ENCODE results near the gene RIC8B.

Gene RIC8B

DNA sequence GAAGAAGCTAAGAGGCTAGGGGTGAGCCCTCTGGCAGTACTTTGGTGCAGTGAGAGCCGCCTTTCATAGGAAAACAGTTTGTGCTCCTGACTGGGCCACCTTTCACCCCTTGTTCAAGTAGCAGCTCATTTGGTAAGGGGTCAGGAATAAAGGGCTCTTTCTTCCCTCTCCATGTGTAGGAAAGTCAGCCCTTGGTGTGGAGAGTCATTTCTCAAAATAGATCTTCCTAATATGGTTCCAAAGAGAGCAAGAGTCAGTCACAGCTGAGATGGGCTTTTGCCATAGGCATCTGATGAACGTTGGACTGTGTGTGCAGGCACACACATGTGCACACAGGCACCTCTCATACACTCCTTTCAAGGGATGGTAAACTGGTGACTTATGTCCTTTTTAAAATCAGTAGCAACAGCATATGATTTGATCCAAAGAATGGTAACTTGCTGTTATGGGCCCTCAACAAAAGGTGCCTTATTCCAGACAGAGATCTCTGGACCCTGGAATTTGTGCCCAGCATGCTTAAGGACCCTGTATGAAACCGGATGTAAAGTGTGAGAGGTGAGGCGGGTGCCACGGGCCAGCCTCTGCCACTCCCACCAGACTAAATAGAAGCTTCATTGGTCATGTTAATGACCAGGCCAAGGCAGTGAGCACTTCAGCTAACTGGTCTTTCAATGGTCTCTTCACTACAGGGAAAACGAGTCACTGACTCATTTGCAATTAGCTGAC is 16.7 kb upstream of the RIC8B start:
- no peak for DNase-seq (ENCODE audit: extremely low read depth in 1 of 2, low read depth in 1 of 2)

DNA sequence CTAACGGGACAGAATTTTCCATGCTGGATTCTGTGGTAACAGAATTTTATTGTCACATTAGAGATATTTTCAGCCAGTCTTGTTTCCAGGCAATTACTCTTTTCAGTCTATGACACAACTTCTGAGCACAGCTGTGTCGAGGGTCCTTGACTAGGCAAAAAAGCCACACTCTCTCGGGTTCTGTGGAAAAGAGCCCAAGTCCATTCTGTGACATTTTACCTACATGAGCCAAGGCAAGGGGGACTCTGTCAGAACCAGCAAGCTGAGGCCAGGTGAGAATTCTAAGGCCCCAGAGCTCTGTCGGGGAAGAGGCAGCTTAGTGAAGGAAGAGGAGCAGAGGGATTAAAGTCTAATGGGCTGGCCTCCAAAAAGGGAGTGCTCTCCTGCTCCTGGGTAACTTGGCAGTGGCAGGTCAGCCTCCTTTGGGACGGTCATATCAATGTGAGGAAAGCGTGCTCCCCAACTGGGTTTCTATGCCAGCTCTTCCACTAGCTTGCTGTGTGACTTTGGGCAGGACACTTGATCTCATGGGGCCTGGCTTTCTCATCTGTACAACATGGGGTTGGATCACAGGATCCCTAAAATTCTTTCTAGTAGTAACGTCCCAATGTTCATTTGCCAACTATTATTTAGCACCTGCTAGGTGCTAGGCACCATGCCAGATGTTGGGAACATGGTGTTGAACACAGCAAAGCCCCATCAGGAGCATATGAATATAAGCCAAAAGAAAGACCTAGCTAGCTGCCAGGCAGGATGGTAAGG is 16.0 kb upstream of the RIC8B start:
- DNase-seq (ENCODE audit: extremely low read depth in 1 of 2, low read depth in 1 of 2) = no peak

DNA sequence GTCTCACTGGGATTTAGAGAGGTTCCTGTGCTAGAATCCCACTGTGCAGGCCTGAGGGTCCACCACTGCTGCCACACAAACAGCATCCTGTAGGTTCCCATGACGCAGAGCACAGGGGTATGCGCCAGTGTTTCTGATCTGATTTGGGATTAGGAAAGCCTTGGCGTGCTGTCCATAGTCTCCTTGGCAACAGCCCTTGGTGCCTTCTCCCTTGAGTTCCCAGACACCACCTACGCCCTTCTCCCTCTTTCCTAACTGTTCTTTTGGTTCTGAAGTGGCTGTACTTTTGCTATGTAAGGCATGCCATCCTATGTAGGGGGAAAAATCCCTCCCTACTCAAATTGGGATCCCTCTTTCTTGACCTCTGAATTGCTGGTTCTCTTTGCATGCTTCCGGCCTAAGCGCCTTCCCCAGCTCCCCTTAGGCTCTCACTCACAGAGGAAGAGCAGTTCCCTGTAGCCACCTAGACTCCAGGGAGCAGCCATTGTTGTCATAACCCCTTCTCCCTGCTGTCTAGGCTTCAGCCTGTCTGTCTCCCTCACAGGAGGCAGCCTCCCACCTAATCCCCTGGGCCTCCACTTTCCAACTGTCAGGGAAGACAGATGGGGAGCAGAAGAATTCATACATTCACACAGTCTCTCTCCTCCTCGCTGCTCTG is 14.8 kb upstream of the RIC8B start:
- DNase-seq (ENCODE audit: extremely low read depth in 1 of 2, low read depth in 1 of 2) = no peak

DNA sequence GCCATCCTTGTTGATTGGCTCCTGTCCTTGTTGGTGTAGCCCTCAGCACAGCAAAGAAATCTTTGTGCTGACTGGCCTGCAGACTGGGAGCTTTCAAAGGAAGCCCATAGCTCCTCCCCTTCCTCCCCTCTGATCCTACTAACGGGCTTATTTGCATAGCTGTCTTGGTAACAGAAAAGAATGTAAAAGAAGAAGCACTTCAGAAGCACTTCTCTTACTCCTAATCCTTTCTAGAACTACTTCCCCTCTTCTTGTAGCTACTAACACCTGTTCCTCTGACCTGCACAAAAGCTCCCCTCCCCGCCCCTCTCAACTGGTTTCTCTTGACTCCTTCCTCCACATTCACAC is 14.3 kb upstream of the RIC8B start:
- DNase-seq (ENCODE audit: extremely low read depth in 1 of 2, low read depth in 1 of 2) = no peak

DNA sequence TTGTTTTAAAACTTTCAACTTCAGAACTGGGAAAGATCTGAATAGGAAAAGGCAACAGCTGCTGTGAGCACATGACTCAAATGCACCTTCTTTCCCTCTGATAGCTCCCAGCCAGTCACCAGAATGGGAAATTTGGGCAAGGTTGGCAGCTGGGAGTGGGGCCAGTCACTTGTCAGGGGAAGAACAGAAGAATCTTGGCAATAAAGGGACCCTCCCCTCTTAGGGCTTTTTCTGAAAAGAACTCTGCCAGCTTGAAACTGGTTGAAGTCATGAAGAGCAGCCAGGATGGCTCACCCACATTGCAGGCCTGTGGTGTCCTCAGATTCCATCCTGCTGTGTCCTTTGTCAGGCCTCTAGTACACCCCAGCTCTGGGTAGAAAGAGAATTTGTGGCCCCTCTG is 10.3 kb upstream of the RIC8B start:
- no peak for DNase-seq (ENCODE audit: extremely low read depth in 1 of 2, low read depth in 1 of 2)

DNA sequence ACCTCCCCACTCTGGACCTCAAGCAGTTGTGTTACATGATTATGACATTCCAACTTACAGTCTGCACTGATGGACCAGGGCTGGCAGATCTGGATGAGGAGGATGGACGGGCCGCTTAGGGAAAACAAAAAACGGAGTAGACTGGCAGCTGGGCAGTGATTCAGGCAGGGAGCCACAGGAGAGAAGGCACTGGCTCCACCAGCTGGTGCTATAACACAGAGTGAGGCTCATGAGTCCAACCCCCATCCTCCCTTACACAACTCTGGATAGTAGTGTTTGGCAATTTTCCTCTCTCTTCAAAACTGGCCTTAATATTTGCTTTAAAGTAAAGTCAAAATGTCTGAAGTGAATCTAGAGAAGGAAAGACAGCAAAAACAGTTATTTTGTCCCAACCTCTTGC is 9.7 kb upstream of the RIC8B start:
- no peak for DNase-seq (ENCODE audit: extremely low read depth in 1 of 2, low read depth in 1 of 2)

DNA sequence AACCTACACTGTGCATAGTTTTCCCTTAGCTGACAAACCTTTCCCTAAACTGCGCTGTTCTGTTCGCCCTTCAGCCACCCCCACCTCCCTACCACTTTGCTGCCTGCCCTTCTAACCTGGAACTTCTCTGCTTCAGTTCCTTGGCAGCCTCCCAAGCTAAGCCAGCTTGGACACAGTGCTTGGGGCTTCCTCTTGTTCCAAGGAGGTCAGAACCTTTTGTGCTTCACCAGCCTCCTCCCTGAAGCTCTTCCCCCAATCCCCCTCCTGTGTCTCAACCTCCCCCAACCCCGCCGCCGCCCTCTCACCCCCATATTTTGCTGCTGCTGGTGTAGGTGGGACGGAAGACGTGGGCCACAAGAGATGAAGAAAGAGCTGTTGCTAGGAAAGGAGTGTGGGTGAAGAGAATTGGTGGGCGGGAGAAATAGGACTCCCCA is 8.1 kb upstream of the RIC8B start:
- no peak for DNase-seq (ENCODE audit: extremely low read depth in 1 of 2, low read depth in 1 of 2)

DNA sequence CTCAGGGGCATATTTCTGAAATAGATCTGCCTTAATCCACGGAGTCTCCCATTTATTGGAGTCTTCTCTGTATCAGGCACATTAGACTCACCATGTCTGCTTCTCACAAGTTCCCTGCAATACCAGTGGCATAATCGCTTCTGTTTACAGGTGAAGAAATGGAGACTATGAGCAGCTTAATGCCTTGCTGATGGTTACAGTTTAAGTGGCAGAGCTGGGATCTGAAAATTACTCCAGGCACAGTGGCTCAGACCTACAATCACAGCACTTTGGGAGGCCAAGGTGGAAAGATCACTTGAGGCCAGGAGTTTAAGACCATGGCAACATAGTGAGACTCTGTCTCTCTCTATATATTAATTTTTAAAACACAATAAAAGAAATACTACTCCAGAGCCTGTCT is 7.3 kb upstream of the RIC8B start:
- no peak for DNase-seq (ENCODE audit: extremely low read depth in 1 of 2, low read depth in 1 of 2)

DNA sequence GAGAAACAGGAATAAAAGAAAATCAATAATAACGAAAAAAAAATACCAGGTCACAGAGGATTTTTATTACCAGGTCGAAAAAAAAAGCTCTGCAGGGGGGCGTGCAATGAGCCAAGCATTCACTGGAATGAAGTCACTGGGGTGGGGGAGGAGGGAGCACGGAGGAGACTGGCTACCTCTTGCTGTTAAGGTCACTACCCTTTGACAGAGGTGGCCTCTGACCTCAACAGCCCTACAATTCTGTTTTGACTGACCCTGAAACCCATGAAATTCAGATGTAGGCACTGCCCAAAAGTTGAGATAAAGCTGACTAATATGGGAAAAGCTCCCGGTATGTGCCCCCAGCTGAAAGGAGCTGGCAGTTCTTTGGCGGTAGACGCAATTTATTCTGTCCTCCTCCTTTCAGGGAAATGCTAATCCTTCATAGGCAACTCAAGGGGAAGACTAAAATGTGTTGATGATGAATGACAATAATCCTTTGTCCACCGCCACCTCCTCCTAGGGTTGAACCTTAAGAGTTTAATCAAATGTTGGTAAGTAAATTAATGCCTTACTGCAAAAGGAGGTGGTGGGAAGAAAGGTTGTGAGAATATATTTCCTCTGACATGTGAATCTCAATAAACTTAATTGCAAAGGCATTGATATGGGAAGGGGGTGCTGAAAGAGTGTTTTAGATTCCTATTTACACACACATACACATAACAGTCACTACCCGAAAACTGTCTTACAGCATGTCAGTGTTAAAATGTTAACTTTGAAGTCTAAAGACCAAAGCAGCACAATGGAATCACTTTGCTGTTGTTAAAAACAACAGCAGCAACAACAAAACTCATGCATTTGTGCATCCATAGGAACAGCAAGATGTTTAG is 6.3 kb upstream of the RIC8B start:
- no peak for DNase-seq (ENCODE audit: extremely low read depth in 1 of 2, low read depth in 1 of 2)

DNA sequence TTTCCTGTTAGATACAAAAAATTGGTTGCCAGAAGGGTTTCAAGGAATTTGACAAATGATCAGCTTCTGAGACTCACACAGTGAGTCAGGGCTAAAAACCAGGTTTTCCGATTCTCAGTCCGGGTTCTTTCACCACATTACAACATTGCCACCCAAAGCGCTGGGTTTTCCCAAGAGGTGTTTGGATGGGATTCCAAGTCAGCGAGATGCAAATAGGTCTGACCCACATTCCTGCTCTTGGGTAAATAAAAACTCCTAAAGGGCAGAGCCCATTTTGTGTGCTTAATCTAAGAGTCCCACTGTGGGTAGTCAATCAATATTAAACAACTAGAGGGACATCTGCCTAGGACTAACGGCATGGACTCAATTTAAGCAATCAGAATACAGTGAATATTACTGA is 5.4 kb upstream of the RIC8B start:
- no peak for DNase-seq (ENCODE audit: extremely low read depth in 1 of 2, low read depth in 1 of 2)

DNA sequence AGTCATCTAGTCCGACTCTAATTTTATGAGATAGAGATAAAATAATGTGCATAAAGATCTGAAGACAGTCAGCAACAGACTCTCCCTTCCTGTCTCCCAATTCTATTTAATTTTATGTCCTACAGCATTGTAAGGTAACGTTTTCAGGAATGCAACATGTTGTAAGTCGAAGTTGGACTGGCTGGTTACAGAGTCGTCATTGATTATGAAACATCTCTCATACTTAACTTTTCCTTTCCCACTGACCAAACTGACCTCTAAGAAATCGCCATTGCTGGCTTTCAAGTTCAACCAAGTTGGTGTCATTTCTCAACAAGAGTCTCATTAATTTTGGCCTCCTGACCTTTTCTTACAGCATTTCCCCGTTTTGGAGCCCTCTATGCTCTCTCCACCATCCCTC is 4.9 kb upstream of the RIC8B start:
- no peak for DNase-seq (ENCODE audit: extremely low read depth in 1 of 2, low read depth in 1 of 2)

DNA sequence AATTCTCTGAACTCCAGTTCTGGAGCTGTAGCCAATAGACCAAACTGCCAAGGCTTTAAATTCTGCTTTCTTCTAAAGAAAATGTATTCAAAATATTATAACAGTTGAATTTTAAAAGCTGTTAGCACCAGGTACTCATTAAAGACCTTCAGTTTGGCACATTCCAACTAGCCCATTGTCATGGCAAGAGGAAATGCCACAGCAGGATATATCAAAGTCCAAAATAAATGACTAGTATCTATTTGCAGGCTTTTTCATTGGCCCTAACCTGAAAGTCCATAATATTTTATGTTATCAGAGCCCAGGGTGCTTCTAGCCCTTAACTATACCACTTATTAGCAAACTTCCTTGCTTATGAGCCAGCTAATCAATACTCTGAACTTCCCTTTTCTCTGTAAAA is 3.1 kb upstream of the RIC8B start:
- DNase-seq (ENCODE audit: extremely low read depth in 1 of 2, low read depth in 1 of 2) = no peak

DNA sequence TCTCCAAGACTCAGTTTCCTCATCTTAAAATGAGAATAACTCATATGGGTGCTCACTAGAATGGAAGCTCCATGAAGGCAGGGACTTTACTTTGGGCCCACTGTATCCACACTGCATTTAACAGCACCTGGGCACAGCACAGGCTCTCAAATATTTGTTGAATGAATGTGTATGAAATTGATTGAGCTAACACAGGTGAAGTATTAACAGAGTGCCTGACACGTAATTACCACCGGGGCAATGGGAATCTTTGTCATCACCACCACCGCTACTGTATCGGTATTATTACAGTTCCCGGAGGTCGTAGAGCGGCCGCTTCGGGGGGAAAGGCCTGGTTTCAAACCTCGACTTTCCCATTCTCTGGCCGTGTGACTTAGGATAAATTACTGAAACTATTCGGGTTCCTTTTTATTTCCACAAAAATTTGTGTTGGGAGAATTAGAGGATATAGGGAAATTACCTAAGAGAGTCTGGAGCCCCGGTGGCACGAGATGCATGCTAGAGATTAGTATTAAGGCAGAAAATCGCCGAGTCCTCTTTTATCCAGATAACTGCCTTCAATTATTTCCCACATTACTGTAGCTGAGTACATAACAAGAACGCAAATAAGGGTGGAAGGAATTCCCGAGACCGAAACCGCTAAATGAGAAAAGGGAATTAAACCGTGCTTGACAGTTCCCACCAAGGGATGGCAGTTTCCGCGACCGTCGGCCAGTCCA is 1.0 kb upstream of the RIC8B start:
- no peak for DNase-seq (ENCODE audit: extremely low read depth in 1 of 2, low read depth in 1 of 2)

DNA sequence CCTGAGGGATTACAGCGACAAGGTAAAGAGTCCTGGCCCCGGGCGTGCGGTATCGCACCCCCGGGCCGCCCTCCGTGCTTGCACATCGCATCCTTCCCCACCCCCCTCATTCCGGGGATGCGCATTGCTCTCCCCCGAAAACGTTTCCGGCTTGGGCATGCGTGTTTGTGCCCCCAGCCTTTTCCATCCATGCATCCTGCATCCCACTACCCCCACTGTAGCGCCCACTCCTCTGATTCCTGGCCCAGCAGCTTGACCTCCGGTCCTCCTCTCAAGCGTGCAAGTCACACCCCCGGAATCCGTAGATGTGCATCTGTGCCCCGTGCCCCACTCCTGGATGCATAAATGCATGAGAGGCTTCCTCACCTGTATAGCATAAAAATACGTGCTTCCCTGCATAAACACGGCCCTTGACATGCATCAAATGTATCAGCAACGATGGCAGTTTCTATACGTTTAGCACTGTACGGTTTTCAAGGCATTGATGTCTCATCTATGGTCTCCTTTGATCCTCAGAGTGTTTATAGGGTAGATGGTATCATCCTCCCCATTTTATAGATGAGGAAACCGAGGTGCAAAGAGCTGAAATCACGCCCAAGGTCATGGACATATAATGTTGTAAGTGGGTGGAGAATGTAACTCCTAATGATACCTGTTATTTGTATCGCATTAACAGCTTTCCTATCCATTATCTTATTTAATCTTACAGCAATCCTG is 484 bp downstream of the RIC8B start:
- DNase-seq (ENCODE audit: extremely low read depth in 1 of 2, low read depth in 1 of 2) = no peak

DNA sequence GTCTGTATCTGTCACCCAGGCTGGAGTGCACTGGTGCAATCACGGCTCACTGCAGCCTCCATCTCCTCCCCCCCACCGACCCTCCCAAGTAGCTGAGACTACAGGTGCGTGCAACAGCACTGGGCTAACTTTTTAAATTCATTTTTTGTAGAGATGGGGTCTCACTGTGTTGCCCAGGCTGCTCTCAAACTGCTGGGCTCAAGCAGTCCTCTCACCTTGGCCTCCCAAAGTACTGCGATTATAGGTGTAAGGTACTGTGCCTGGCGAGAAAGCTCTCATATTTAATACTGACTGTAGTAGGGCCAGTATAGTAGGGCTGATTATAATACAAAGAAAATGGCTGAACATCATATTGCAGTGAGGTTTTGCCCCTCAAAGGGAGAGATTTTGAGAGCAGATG is 2.4 kb downstream of the RIC8B start:
- no peak for DNase-seq (ENCODE audit: extremely low read depth in 1 of 2, low read depth in 1 of 2)

DNA sequence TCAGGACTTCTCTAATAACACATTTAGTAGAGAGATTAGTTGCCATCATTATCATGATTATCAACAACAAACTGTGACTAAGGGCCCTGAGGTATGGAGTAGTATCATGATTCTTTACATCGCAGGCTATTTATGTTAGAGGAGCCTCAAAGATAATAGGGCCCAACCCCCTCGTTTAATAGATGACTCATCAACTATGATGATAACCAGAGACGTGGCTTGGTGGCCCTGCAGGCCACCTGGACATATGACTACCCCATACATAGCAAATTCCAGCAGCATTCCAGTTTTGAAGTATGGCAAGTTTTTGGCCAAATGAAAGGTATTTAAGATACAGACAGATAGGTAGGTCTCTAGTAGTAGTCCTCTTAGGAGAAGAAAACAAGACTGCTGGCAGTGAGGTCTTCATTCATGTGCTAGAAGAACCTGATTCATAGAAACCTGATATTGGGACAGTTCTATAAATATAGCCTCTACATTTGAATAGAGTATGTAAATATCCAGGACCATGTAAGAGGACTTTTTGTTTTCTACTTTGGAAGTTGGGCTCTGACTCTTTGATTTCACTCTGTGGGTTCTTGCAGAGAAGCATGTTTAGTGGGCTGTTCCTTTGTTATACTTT is 5.6 kb downstream of the RIC8B start:
- no peak for DNase-seq (ENCODE audit: extremely low read depth in 1 of 2, low read depth in 1 of 2)

DNA sequence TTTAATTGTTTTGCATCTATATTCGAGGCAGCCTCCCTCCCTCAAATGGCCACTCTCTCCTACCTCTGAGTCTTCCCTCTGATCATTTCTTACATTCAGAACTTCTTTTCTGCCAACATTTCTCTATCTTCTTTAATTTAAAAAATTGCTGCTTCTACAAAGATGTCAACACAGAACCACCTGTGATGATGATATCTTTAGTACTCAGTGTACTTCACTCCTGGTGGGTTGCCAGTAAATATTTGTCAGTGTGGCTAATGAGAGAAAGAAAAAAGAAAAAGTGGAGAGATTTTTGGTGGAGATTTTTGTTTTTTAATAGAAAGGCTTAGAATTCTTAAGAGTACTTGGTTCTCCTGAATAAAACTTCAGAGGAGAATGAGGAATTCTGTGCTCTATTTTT is 8.1 kb downstream of the RIC8B start:
- no peak for DNase-seq (ENCODE audit: extremely low read depth in 1 of 2, low read depth in 1 of 2)

DNA sequence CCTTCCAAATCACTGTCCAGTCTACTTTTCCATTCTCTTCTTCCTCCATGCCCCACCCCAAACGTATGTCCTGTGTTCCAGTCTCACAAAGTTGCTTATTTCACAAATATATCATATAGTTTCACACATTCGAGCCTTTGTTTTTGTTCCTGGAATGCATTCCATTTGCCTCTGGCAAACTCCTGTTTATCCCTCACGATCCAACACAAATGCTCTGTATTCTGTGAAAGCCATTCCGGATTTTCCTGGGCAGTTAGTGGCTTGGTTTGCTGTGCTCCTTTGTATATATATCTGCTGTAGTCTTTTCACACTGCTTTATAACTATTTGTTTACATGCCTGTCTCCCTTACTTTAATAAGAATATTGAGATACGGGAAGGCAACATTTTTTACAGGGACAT is 9.0 kb downstream of the RIC8B start:
- DNase-seq (ENCODE audit: extremely low read depth in 1 of 2, low read depth in 1 of 2) = no peak

DNA sequence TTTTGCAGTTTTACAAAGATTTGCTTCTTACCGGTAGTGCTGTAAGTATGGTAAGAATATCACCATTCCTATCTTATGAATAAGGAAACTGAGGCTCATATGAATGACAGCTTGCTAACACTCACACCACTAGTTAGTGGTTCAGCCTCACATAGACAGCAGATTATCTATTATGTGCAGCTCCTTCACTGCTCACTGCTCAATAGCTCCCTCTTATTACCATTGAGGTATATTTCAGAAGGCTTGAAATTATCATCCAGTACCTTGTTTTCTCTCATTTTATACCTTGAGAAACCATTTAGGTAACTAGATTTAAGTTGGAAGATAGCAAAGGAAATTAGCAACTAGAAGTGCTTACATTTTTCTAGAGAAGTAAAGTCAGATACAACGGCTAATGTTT is 15.5 kb downstream of the RIC8B start:
- no peak for DNase-seq (ENCODE audit: extremely low read depth in 1 of 2, low read depth in 1 of 2)

DNA sequence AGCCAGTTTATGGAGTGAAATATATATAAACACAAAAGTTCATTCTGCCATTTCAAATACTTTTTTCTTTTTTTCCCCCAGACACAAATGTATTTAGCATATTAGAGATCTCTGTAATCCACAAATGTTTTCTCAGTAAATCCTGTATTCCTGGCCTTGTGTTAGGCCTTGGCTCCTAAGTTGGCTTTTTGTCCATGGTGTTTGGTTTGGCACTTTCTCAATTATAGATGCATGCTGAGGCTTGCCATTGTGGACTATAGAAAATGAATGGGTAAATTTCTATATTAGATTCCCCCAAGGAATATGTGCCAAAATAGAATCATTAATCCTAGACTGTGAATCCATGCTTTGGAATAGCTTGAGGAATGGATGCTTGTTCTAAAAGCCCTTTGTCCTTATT is 17.0 kb downstream of the RIC8B start:
- DNase-seq (ENCODE audit: extremely low read depth in 1 of 2, low read depth in 1 of 2) = no peak

Measured in stimulated activated CD8-positive, alpha-beta memory T cell treated with anti-CD3 and anti-CD28 coated beads, Interleukin-7, amount 100 ng/mL, for 48 hours (primary cell).